HG02938 (cell line): ENCODE measurements around the gene USP17L30.
"Not testable (repeated sequence)": the region's sequence is repeated elsewhere in the genome, so short reads cannot be mapped to it uniquely, and the experiment has no call there.

Experiments
- ATAC-seq: cut with Tn5 transposase; IDR thresholded peaks from one replicate; pipeline ENCODE4 v1.9.1; 2021; ENCODE audit warnings: mild to moderate bottlenecking, moderate library complexity; ENCODE audit not compliant: unreplicated experiment

USP17L30 gene, protein sequence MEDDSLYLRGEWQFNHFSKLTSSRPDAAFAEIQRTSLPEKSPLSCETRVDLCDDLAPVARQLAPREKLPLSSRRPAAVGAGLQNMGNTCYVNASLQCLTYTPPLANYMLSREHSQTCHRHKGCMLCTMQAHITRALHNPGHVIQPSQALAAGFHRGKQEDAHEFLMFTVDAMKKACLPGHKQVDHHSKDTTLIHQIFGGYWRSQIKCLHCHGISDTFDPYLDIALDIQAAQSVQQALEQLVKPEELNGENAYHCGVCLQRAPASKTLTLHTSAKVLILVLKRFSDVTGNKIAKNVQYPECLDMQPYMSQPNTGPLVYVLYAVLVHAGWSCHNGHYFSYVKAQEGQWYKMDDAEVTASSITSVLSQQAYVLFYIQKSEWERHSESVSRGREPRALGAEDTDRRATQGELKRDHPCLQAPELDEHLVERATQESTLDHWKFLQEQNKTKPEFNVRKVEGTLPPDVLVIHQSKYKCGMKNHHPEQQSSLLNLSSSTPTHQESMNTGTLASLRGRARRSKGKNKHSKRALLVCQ

DNA sequence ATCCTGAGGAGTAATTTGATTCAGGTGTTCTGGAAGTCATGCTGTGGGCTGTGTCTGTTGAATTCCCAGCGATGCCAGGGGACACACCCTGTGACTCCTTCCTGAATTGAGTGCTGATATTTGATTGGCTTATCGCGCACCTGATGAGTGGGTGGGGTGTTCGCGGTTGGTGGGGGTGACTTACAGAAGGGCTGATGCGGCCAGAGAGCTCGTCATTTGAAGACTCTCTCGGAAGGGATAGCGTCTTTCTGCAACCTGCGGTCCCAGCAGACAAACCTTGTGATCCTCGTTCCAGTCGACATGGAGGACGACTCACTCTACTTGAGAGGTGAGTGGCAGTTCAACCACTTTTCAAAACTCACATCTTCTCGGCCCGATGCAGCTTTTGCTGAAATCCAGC is at the start of gene USP17L30:
TSS of gene USP17L30 (plus strand) at position 301 of the 400 bp plus-strand sequence. CDS start at position 301, 0 bp downstream.
- not testable (repeated sequence) for ATAC-seq

DNA sequence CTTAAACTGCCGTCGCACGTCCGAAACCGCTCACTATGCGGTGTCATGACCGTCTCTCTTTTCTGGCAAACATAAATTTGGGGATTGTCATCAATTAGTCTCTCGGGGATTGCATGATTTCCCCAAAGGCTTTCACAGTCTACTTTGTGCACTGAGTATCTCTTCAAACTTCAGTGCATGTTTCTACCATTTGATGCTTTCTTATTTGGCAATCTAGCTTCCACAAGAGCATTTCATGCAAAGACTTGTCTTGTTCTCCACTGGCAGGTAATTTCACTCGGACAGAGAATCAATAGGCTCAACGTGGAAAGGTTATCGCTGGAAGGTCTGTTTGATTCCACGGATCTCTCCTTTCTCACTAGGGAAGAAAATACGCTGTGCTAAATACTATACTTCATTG is 38.7 kb upstream of the USP17L30 start:
- ATAC-seq: not testable (repeated sequence)

DNA sequence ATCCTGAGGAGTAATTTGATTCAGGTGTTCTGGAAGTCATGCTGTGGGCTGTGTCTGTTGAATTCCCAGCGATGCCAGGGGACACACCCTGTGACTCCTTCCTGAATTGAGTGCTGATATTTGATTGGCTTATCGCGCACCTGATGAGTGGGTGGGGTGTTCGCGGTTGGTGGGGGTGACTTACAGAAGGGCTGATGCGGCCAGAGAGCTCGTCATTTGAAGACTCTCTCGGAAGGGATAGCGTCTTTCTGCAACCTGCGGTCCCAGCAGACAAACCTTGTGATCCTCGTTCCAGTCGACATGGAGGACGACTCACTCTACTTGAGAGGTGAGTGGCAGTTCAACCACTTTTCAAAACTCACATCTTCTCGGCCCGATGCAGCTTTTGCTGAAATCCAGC is 38.1 kb upstream of the USP17L30 start, which contains the start of gene USP17L24:
TSS of gene USP17L24 (plus strand) at position 301 of the 400 bp plus-strand sequence. CDS start at position 301, 0 bp downstream.
- ATAC-seq: not testable (repeated sequence)

DNA sequence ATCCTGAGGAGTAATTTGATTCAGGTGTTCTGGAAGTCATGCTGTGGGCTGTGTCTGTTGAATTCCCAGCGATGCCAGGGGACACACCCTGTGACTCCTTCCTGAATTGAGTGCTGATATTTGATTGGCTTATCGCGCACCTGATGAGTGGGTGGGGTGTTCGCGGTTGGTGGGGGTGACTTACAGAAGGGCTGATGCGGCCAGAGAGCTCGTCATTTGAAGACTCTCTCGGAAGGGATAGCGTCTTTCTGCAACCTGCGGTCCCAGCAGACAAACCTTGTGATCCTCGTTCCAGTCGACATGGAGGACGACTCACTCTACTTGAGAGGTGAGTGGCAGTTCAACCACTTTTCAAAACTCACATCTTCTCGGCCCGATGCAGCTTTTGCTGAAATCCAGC is 33.3 kb upstream of the USP17L30 start, which contains the start of gene USP17L25:
TSS of gene USP17L25 (plus strand) at position 301 of the 400 bp plus-strand sequence. CDS start at position 301, 0 bp downstream.
- ATAC-seq: not testable (repeated sequence)

DNA sequence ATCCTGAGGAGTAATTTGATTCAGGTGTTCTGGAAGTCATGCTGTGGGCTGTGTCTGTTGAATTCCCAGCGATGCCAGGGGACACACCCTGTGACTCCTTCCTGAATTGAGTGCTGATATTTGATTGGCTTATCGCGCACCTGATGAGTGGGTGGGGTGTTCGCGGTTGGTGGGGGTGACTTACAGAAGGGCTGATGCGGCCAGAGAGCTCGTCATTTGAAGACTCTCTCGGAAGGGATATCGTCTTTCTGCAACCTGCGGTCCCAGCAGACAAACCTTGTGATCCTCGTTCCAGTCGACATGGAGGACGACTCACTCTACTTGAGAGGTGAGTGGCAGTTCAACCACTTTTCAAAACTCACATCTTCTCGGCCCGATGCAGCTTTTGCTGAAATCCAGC is 28.6 kb upstream of the USP17L30 start, which contains the start of gene USP17L26:
TSS of gene USP17L26 (plus strand) at position 301 of the 400 bp plus-strand sequence. CDS start at position 301, 0 bp downstream.
- ATAC-seq: not testable (repeated sequence)

DNA sequence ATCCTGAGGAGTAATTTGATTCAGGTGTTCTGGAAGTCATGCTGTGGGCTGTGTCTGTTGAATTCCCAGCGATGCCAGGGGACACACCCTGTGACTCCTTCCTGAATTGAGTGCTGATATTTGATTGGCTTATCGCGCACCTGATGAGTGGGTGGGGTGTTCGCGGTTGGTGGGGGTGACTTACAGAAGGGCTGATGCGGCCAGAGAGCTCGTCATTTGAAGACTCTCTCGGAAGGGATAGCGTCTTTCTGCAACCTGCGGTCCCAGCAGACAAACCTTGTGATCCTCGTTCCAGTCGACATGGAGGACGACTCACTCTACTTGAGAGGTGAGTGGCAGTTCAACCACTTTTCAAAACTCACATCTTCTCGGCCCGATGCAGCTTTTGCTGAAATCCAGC is 23.8 kb upstream of the USP17L30 start, which contains the start of gene USP17L5:
TSS of gene USP17L5 (plus strand) at position 301 of the 400 bp plus-strand sequence. CDS start at position 301, 0 bp downstream.
- ATAC-seq: not testable (repeated sequence)

DNA sequence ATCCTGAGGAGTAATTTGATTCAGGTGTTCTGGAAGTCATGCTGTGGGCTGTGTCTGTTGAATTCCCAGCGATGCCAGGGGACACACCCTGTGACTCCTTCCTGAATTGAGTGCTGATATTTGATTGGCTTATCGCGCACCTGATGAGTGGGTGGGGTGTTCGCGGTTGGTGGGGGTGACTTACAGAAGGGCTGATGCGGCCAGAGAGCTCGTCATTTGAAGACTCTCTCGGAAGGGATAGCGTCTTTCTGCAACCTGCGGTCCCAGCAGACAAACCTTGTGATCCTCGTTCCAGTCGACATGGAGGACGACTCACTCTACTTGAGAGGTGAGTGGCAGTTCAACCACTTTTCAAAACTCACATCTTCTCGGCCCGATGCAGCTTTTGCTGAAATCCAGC is 19.1 kb upstream of the USP17L30 start, which contains the start of gene USP17L27:
TSS of gene USP17L27 (plus strand) at position 301 of the 400 bp plus-strand sequence. CDS start at position 301, 0 bp downstream.
- not testable (repeated sequence) for ATAC-seq

DNA sequence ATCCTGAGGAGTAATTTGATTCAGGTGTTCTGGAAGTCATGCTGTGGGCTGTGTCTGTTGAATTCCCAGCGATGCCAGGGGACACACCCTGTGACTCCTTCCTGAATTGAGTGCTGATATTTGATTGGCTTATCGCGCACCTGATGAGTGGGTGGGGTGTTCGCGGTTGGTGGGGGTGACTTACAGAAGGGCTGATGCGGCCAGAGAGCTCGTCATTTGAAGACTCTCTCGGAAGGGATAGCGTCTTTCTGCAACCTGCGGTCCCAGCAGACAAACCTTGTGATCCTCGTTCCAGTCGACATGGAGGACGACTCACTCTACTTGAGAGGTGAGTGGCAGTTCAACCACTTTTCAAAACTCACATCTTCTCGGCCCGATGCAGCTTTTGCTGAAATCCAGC is 14.3 kb upstream of the USP17L30 start, which contains the start of gene USP17L28:
TSS of gene USP17L28 (plus strand) at position 301 of the 400 bp plus-strand sequence. CDS start at position 301, 0 bp downstream.
- not testable (repeated sequence) for ATAC-seq

DNA sequence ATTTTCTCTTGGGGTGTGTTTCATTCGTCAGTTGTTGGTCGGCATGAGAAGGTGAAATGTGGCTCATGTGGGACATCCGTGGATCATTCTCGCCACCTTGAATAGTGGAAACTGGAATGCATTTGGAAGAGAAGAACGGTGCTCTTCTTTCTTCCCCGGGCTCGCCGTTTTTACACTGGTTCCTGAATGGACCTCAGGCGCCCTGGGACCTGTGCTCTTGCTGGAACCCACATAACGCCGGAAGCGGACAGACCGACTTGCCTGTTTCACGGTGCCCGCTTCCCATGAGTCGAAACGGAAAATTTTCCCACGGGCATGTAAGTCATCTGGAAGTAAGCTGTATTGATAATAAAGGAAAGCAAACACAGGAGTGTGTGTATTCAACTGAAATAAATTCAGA is 12.1 kb upstream of the USP17L30 start:
- ATAC-seq: not testable (repeated sequence)

DNA sequence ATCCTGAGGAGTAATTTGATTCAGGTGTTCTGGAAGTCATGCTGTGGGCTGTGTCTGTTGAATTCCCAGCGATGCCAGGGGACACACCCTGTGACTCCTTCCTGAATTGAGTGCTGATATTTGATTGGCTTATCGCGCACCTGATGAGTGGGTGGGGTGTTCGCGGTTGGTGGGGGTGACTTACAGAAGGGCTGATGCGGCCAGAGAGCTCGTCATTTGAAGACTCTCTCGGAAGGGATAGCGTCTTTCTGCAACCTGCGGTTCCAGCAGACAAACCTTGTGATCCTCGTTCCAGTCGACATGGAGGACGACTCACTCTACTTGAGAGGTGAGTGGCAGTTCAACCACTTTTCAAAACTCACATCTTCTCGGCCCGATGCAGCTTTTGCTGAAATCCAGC is 9.6 kb upstream of the USP17L30 start, which contains the start of gene USP17L29:
TSS of gene USP17L29 (plus strand) at position 301 of the 400 bp plus-strand sequence. CDS start at position 301, 0 bp downstream.
- ATAC-seq: not testable (repeated sequence)

DNA sequence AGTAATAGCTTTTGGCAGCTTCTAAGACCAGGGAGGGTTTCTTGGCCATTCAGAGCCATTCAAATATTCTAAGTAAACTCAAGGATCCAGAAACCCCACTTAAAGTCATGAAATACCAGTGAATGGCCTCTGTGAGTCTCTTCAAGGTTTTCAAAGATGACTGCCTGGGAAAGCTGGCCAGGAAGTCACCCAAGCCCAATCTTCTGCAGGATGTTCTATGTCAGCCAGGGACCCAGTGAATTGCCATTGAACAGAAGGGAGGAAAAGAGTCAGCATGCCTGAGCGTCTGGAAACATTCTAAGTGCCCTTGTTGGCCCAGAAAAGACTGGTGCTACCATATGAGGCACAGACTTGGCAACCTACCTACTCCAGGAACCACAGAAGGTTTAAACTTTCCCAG is 17.0 kb downstream of the USP17L30 start:
- not testable (repeated sequence) for ATAC-seq

DNA sequence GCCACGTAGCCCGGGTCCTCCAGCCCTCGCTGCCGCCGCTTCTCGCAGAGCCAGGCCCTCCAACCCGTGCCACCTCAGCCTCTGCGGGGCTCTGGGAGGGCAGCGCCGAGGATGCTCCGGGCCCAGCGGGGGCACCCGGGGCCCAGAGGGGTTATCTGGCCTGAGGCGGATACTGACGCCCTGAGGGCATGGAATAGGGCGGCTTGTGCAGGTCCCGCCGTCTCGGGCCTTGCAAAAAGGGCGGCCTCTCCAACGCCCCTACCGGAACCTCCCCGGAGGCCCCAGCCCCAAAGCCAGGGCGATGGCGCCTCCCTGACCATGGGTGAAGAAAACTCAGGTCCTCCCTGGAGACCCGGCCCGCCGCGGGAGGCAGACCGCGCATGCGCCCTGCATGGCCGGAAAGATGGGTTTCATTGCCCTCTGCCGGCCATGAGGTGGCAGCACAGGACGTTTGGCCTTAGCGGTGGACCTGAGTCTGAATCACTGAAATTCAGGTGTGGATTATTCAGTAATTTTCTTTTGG is 18.1 kb downstream of the USP17L30 start:
- ATAC-seq: not testable (repeated sequence)

DNA sequence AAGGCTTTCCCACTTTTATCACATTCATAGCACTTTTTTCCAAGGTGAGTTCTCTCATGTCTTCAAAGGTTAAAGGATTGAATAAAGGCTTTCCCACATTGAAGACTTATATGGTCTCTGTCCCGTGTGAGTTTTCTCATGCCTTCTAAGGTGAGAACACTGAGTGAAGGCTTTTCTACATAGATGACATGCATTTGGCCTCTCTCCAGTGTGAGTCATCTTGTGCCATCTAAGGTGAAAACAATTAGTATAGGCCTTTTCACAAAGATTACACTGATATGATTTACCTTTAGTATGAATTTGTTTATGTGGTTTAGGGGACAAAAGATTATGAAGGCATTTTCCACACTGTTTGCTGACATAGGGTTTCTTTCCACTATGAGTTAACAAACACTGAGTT is 21.2 kb downstream of the USP17L30 start:
- no peak for ATAC-seq

DNA sequence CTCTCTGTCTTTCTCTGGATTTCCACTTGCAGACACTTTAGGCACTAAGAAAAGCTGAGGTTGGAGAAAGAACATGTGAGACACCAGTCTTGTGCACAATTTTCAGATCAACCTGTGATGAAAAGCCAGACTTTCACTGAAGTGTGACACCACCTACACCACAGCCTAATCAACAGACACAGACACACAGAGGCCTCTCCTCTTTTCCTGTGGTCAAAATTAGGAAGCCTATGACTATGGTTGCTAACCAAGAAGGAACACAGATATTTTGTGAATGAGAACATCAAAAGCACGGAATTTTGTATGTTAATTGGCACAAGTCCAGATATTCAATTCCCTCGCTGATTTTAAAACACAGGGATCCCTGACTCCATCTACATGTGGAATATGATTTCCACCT is 26.1 kb downstream of the USP17L30 start:
- not testable (repeated sequence) for ATAC-seq

DNA sequence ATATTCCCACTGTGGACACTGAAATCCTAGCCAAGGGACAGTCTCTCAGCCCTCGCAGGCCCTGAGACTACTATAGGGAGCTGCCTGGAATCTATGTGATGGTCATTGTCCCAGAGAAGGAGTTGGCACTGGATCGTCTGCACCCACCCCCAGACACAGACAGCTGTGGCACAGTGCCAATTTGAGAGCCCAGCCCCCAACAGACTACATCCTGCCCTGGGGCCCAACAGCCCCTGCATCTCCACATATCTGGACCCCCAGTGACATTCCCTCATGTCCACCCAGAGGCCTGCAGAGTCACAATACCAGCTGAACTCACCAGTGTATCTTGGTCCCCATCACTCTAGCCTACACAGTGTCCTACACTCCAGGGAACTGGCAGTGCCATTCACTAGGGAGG is 42.8 kb downstream of the USP17L30 start:
- ATAC-seq: not testable (repeated sequence)

DNA sequence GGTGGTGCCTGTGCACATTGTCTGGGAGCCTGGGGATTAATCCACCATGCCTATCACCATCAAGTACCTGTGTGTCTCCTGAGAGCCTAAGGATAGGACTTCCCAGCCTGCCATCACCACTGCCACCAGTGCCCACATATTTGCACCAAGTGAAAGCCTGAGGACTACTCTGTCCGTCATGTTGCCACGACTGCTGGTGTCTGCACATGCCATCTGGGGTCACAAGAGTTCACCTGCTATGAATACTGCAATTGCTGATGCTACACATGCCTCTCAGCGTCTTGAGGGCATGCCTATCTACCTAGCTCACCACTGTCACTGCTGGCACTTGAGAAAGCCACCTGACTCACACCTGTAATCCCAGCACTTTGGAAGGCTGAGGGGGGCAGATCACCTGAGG is 43.6 kb downstream of the USP17L30 start:
- not testable (repeated sequence) for ATAC-seq

DNA sequence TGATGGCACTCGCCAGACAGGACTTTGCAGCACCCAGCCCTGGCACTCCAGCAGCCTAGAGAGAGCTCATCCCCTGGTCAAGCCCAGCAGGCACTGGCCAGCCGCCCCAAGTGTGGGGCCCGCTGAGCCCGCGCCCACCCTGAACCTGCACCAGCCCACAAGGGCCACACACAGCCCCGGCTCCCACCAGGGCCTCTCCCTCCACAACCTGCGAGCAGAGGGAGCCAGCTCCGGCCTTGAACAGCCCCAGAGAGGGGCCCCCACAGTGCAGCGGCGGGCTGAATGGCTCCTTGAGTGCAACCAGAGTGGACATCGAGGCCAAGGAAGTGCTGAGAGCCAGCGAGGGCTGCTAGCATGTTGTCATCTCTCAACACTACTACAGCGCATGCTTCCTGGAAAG is 46.9 kb downstream of the USP17L30 start:
- no peak for ATAC-seq
